Measurements from ENCODE around the gene FOXN3. TPM values are rescaled to one million over a fixed set of nuclear protein-coding genes. Genes with fewer than 3 reads are reported as not detected.

The FOXN3 gene
- polyA plus RNA-seq, 3 donors, result 38.7 to 57.4 (median 42.0) TPM

DNA sequence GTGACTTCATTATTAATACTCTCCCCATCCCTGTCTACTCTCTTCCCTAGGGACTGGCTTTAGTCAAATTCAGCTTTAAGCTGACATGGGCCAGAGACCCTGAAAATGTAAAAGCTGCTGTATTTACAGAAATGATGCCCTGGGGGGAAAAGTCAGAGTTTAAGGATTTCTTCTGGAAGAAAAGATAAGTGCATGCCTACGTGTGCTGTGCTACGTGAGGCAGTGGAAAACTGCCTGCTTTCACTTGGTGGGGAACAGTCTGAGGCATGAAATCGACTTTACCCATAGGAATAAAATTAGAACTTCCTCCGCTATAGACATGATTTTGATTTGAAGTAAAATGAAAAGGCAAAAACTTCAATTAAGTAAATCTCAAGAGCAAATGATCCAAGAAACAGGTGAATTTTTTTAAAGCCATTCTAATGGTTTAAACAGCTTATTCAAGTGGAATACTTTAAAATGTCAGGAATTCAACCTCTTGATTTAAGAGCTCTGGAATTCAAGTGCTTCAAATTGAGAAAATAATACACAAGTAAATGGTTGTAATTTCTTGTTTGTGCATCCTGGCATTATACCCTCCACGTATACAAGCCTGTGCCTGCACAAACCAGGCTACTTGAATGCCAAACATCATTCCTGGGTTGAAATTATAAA, 168.5 kb downstream of the FOXN3 start:
- peaks cover 43% of the 10 kb centered on the region for H3K79me2 ChIP-seq (ENCODE audit: insufficient read depth, low read length)
- H3K9ac ChIP-seq (ENCODE audit: insufficient read depth, low read length, poor library complexity, severe bottlenecking), result no peak overlapping the region
- no peaks in the 10 kb centered on the region for H3K9me3 Mint-ChIP-seq
- H3K27ac Mint-ChIP-seq, result no peak overlapping the region
- peaks cover 99% of the 10 kb centered on the region for H4K20me1 ChIP-seq (ENCODE audit: insufficient read depth, low read length)
- no peak overlapping the region for H3K27ac ChIP-seq (ENCODE audit: low read depth in 1 of 2, low read length in 2 of 2)
- H3K36me3 Mint-ChIP-seq, result peaks cover 27 to 38% of the 10 kb centered on the region in 2 donors
- H3K4me3 Mint-ChIP-seq, result no peak overlapping the region
- no peak overlapping the region for H2AFZ ChIP-seq (ENCODE audit: insufficient read depth, low read depth, low read length, poor library complexity, severe bottlenecking)
- TF ChIP-seq, protein P1, sequence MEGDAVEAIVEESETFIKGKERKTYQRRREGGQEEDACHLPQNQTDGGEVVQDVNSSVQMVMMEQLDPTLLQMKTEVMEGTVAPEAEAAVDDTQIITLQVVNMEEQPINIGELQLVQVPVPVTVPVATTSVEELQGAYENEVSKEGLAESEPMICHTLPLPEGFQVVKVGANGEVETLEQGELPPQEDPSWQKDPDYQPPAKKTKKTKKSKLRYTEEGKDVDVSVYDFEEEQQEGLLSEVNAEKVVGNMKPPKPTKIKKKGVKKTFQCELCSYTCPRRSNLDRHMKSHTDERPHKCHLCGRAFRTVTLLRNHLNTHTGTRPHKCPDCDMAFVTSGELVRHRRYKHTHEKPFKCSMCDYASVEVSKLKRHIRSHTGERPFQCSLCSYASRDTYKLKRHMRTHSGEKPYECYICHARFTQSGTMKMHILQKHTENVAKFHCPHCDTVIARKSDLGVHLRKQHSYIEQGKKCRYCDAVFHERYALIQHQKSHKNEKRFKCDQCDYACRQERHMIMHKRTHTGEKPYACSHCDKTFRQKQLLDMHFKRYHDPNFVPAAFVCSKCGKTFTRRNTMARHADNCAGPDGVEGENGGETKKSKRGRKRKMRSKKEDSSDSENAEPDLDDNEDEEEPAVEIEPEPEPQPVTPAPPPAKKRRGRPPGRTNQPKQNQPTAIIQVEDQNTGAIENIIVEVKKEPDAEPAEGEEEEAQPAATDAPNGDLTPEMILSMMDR (IDR thresholded peaks at IDR 0.05), result no peak
- no CpG with 5 or more reads among the region's 5 CpGs for WGBS (ENCODE audit: insufficient coverage)
- no peaks in the 10 kb centered on the region for H3K9me3 ChIP-seq (replicated peaks in 1 of 2; ENCODE audit: control insufficient read depth in 1 of 2, insufficient read depth in 1 of 2, low read length in 2 of 2)
- no peak overlapping the region for H3K4me3 ChIP-seq (replicated peaks in 1 of 3; ENCODE audit: low read depth in 2 of 3, low read length in 3 of 3)
- no peak for DNase-seq
- no peak overlapping the region for H3K4me2 ChIP-seq (replicated peaks; ENCODE audit: extremely low read depth, low read length, poor library complexity, severe bottlenecking)
- intact Hi-C loops (cut with micrococcal nuclease), result no loop called here
- peaks cover 0 to 3% (median 0%) of the 10 kb centered on the region in 3 donors for H3K27me3 Mint-ChIP-seq (ENCODE audit: low read depth in 3 of 3)
- no peaks in the 10 kb centered on the region for H3K4me1 ChIP-seq (ENCODE audit: control insufficient read depth in 1 of 2, insufficient read depth in 2 of 2, low read length in 2 of 2)
- H3K4me1 Mint-ChIP-seq, result peaks cover 3% of the 10 kb centered on the region
- H3K36me3 ChIP-seq (replicated peaks in 1 of 2; ENCODE audit: control insufficient read depth in 1 of 2, insufficient read depth in 2 of 2, low read length in 2 of 2), result peaks cover 6 to 53% of the 10 kb centered on the region in 2 donors
- no peaks in the 10 kb centered on the region for H3K27me3 ChIP-seq (ENCODE audit: control insufficient read depth in 2 of 2, insufficient read depth in 2 of 2, low read length in 2 of 2)

- Histone ChIP-seq H3K79me2 (ENCODE audit: insufficient read depth, low read length) (peaks cover 49% of the 10 kb centered on the region), H3K27me3 (ENCODE audit: control insufficient read depth in 2 of 2, insufficient read depth in 2 of 2, low read length in 2 of 2) (no peaks in the 10 kb centered on the region), H3K4me2 (replicated peaks; ENCODE audit: extremely low read depth, low read length, poor library complexity, severe bottlenecking) (no peak overlapping the region), H2AFZ (ENCODE audit: insufficient read depth, low read depth, low read length, poor library complexity, severe bottlenecking) (no peak overlapping the region), H3K4me1 (ENCODE audit: control insufficient read depth in 1 of 2, insufficient read depth in 2 of 2, low read length in 2 of 2) (no peaks in the 10 kb centered on the region), H3K4me3 (replicated peaks in 1 of 3; ENCODE audit: low read depth in 2 of 3, low read length in 3 of 3) (no peak overlapping the region), H3K9ac (ENCODE audit: insufficient read depth, low read length, poor library complexity, severe bottlenecking) (no peak overlapping the region), H3K9me3 (replicated peaks in 1 of 2; ENCODE audit: control insufficient read depth in 1 of 2, insufficient read depth in 1 of 2, low read length in 2 of 2) (no peaks in the 10 kb centered on the region), H3K27ac (ENCODE audit: low read depth in 1 of 2, low read length in 2 of 2) (no peak overlapping the region), H3K36me3 (replicated peaks in 1 of 2; ENCODE audit: control insufficient read depth in 1 of 2, insufficient read depth in 2 of 2, low read length in 2 of 2) (peaks cover 6 to 46% of the 10 kb centered on the region in 2 donors), H4K20me1 (ENCODE audit: insufficient read depth, low read length) (peaks cover 99% of the 10 kb centered on the region)
- peak overlapping the region in 1 of 7 donors; percentile 23 for H3K27ac Mint-ChIP-seq
- intact Hi-C loops (cut with micrococcal nuclease), result no loop called here
- H3K4me1 Mint-ChIP-seq, result peaks cover 3% of the 10 kb centered on the region
- H3K4me3 Mint-ChIP-seq, result no peak overlapping the region
- peaks cover 0 to 3% (median 0%) of the 10 kb centered on the region in 3 donors for H3K27me3 Mint-ChIP-seq (ENCODE audit: low read depth in 3 of 3)
- no peak for DNase-seq
- H3K36me3 Mint-ChIP-seq, result peaks cover 19 to 31% of the 10 kb centered on the region in 2 donors
- no peaks in the 10 kb centered on the region for H3K9me3 Mint-ChIP-seq
- TF ChIP-seq, protein P1 (IDR thresholded peaks at IDR 0.05), result no peak
- WGBS (ENCODE audit: insufficient coverage), result 97% methylated on average over 3 of the region's 3 CpGs
Observed at GRCh38 chr14:89247457-89248122, 169.4 kb downstream of the FOXN3 start.

Data from CD14-positive monocyte (primary cell).